SK-N-MC (cell line): ENCODE results near the gene NELFB.

ENCODE experiments used
- EZH2 ChIP-seq: fragments of 200-600 bp; sonication (generic); IDR thresholded peaks from one replicate; pipeline ENCODE4 v1.6.1; 2017; ENCODE audit warnings: antibody characterized with exemption
- FOXP2 ChIP-seq: optimal IDR thresholded peaks from 2 replicates; pipeline ENCODE3; 2011; ENCODE audit warnings: mild to moderate bottlenecking, moderate library complexity; ENCODE audit not compliant: insufficient read depth; ENCODE audit errors: extremely low read length, control extremely low read depth
- POLR2AphosphoS5 ChIP-seq: IDR thresholded peaks from 2 replicates; pipeline ENCODE4 v1.6.1; 2012; ENCODE audit warnings: mild to moderate bottlenecking, low read depth, low read length, borderline replicate concordance

- TF ChIP-seq POLR2AphosphoS5 = no peak
- TF ChIP-seq EZH2 = no peak
- TF ChIP-seq FOXP2 = no peak
Measured at GRCh38 chr9:137227054-137227852, 27.9 kb upstream of the NELFB start, which contains the start of gene RNF224.
